ENCODE measurements around the gene FBXL7.

Gene FBXL7

DNA sequence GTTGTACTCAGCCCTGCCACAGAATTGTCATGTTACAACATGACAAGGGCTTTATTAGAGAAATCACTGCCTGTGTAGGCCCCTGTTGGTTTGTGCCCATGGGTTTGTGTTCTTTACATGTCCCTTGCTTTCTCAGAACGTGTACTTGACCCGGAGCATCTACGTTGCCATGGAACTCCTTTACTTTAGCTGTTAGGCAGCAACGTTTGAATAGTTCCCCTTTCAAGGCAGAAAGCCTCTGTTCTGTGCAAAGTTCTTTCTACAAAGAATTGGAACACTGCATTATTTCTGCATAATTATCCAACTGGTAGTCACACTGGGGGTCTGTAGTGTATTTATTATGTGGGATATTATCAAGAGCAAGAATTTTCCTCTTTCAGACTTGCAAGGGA is 51.1 kb downstream of the FBXL7 start:
- TF ChIP-seq, protein P1, sequence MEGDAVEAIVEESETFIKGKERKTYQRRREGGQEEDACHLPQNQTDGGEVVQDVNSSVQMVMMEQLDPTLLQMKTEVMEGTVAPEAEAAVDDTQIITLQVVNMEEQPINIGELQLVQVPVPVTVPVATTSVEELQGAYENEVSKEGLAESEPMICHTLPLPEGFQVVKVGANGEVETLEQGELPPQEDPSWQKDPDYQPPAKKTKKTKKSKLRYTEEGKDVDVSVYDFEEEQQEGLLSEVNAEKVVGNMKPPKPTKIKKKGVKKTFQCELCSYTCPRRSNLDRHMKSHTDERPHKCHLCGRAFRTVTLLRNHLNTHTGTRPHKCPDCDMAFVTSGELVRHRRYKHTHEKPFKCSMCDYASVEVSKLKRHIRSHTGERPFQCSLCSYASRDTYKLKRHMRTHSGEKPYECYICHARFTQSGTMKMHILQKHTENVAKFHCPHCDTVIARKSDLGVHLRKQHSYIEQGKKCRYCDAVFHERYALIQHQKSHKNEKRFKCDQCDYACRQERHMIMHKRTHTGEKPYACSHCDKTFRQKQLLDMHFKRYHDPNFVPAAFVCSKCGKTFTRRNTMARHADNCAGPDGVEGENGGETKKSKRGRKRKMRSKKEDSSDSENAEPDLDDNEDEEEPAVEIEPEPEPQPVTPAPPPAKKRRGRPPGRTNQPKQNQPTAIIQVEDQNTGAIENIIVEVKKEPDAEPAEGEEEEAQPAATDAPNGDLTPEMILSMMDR (IDR thresholded peaks at IDR 0.05; ENCODE audit: low read depth, low read length): no peak
- no peak overlapping the region for H3K27ac ChIP-seq

DNA sequence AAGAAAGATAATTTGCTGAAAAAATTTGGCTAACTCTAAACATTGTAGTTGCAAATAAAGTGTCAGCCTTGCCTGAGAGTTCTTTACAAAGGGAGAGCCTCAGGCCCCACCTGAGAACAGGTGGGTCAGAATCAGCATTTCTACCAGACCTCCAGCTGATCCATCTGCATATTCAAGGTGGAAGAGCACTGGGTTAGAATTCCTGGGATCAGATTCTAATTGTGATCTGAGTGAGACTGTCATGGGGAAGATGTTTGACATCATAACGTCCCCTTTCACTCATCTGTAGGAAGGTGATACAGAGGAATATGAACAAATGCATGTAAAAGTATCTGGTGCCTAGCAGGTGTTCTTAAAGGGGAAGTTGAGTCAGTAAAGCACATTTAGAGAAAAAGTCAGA is 54.6 kb downstream of the FBXL7 start:
- Histone ChIP-seq H3K36me3 (no peaks in the 10 kb centered on the region), H3K4me3 (ENCODE audit: low read depth, low read length) (no peak overlapping the region), H3K27ac (no peak overlapping the region), H3K27me3 (ENCODE audit: insufficient read depth, low read depth, severe bottlenecking) (no peaks in the 10 kb centered on the region), H3K9me3 (ENCODE audit: severe bottlenecking) (no peaks in the 10 kb centered on the region)
- DNase-seq: no peak
- TF ChIP-seq, protein P1 (IDR thresholded peaks at IDR 0.05; ENCODE audit: low read depth, low read length): no peak

More for the DNA sequence above, 51.1 kb downstream of the FBXL7 start:
- Histone ChIP-seq H3K27me3 (ENCODE audit: insufficient read depth, low read depth, severe bottlenecking) (no peaks in the 10 kb centered on the region), H3K36me3 (no peaks in the 10 kb centered on the region), H3K9me3 (ENCODE audit: severe bottlenecking) (no peaks in the 10 kb centered on the region), H3K4me3 (ENCODE audit: low read depth, low read length) (no peak overlapping the region)
- no peak for DNase-seq

DNA sequence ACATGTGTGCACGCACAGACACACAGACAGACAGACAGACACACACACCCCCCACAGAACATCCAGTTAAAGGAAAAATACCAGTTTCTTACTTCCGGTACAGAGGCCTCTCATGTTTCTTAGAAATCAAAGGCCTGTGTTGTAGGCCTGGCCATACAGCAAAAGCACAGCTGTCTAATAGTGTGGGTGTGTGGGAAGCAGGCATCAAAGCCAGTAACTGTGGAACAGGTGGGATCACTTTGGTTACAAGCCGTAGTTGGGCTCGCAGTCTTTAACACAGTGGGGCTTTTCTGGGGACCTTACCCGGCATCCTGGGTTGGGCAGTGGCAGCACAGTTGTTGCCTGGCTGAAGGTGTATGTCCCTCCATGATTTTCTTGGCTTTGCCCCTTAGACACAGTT is 55.2 kb downstream of the FBXL7 start:
- Histone ChIP-seq H3K27ac (no peak overlapping the region), H3K9me3 (ENCODE audit: severe bottlenecking) (no peaks in the 10 kb centered on the region), H3K36me3 (no peaks in the 10 kb centered on the region), H3K4me3 (ENCODE audit: low read depth, low read length) (no peak overlapping the region), H3K27me3 (ENCODE audit: insufficient read depth, low read depth, severe bottlenecking) (no peaks in the 10 kb centered on the region)
- TF ChIP-seq, protein P1 (IDR thresholded peaks at IDR 0.05; ENCODE audit: low read depth, low read length): no peak
- no peak for DNase-seq

DNA sequence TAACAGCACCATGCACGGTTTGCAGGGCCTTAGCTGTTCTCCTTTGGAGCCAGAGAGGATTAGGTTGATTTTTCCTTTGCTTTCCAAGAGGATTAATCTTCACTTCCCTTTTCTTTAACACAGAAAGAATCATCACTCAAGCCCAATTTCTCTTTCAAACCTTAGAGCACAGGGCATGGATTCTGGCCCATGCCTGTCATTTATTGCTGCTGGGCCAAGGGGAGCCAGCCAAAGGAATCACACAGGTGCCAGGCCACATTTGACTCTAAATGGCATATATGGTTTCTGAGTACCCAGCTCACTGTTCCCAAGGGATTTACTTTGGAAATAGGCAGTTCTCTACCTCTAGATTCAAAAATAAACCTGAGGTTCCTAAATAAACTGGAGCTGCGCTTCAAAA is 58.3 kb downstream of the FBXL7 start:
- TF ChIP-seq, protein P1 (IDR thresholded peaks at IDR 0.05; ENCODE audit: low read depth, low read length): no peak
- Histone ChIP-seq H3K27ac (no peak overlapping the region), H3K36me3 (no peaks in the 10 kb centered on the region), H3K9me3 (ENCODE audit: severe bottlenecking) (no peaks in the 10 kb centered on the region), H3K27me3 (ENCODE audit: insufficient read depth, low read depth, severe bottlenecking) (no peaks in the 10 kb centered on the region), H3K4me3 (ENCODE audit: low read depth, low read length) (no peak overlapping the region)
- peak; percentile 21 for DNase-seq

DNA sequence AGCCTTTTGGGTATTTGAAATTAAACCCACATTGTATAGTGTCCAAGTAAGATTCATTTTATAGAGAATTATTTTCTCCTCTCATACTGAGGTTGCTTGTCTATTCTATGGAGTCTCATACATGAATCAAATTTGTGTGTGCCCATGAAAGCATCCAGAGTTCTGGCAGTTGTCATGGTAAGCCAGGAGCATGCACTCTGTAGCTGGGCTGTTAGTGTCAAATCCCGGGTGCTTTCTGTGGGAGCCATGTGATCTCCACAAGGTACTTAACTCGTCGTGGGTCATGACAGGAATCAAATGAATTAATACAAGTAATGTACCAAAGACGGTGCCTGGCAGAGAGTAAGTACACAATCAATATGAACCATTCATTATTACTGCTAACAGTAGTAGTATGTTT is 58.7 kb downstream of the FBXL7 start:
- H3K27ac ChIP-seq: no peak overlapping the region
- H3K4me3 ChIP-seq (ENCODE audit: low read depth, low read length): no peak overlapping the region
- TF ChIP-seq, protein P1 (IDR thresholded peaks at IDR 0.05; ENCODE audit: low read depth, low read length): no peak
- H3K36me3 ChIP-seq: no peaks in the 10 kb centered on the region
- no peaks in the 10 kb centered on the region for H3K9me3 ChIP-seq (ENCODE audit: severe bottlenecking)
- H3K27me3 ChIP-seq (ENCODE audit: insufficient read depth, low read depth, severe bottlenecking): no peaks in the 10 kb centered on the region
- no peak for DNase-seq

DNA sequence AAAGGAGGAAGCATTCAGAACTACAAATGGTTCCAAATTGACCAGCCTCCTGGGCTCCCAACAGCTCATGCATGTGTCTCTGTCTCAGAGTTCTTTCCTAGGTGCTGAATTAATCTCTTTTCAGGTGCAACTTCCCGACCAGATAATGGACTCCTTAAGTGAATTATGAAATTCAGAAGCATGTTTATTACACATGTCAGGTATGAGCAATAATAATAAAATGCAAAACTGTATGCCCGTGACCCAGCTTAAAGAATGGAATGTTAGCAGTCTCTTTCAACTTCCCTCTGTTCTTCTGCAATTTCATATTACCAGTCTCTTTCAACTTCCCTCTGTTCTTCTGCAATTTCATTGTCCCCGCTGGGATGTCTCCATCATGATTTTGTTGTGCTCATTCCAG is 60.4 kb downstream of the FBXL7 start:
- DNase-seq: no peak
- no peak overlapping the region for H3K27ac ChIP-seq
- no peak overlapping the region for H3K4me3 ChIP-seq (ENCODE audit: low read depth, low read length)
- TF ChIP-seq, protein P1 (IDR thresholded peaks at IDR 0.05; ENCODE audit: low read depth, low read length): no peak
- H3K9me3 ChIP-seq (ENCODE audit: severe bottlenecking): no peaks in the 10 kb centered on the region
- H3K27me3 ChIP-seq (ENCODE audit: insufficient read depth, low read depth, severe bottlenecking): no peaks in the 10 kb centered on the region
- no peaks in the 10 kb centered on the region for H3K36me3 ChIP-seq

All from WERI-Rb-1 (cell line).